Keratinocyte (primary cell): ENCODE results near the gene KRT1.

ENCODE experiments used
- EZH2 ChIP-seq: IDR thresholded peaks from one replicate; pipeline ENCODE4 v1.6.1; 2012; ENCODE audit warnings: inconsistent platforms, mild to moderate bottlenecking, low read length, moderate library complexity
- TF ChIP-seq, protein P1 (sequence below), 3 experiments: IDR thresholded peaks in 1 of 3; conservative IDR thresholded peaks in 1 of 3; optimal IDR thresholded peaks in 1 of 3; 2 replicates in 2 of 3; 3 replicates in 1 of 3; pipeline versions ENCODE3 to v1.5.1; 2011; ENCODE audit warnings: low read length in 3 of 3, mild to moderate bottlenecking in 3 of 3, moderate library complexity in 2 of 3, control low read depth in 1 of 3, inconsistent platforms in 1 of 3; ENCODE audit not compliant: insufficient read depth in 2 of 3; ENCODE audit errors: extremely low read depth in 1 of 3

- TF ChIP-seq, protein P1, sequence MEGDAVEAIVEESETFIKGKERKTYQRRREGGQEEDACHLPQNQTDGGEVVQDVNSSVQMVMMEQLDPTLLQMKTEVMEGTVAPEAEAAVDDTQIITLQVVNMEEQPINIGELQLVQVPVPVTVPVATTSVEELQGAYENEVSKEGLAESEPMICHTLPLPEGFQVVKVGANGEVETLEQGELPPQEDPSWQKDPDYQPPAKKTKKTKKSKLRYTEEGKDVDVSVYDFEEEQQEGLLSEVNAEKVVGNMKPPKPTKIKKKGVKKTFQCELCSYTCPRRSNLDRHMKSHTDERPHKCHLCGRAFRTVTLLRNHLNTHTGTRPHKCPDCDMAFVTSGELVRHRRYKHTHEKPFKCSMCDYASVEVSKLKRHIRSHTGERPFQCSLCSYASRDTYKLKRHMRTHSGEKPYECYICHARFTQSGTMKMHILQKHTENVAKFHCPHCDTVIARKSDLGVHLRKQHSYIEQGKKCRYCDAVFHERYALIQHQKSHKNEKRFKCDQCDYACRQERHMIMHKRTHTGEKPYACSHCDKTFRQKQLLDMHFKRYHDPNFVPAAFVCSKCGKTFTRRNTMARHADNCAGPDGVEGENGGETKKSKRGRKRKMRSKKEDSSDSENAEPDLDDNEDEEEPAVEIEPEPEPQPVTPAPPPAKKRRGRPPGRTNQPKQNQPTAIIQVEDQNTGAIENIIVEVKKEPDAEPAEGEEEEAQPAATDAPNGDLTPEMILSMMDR (optimal IDR thresholded peaks at IDR 0.05 in 1 of 3, IDR thresholded peaks at IDR 0.05 in 1 of 3, conservative IDR thresholded peaks at IDR 0.05 in 1 of 3; ENCODE audit: extremely low read depth in 1 of 3, insufficient read depth in 2 of 3, low read length in 3 of 3): no peak
- no peak for TF ChIP-seq EZH2
These were observed 52.7 kb downstream of the KRT1 start for GRCh38 chr12:52627395-52628110.
